ENCODE results near the gene P4HB. TPM values are rescaled to one million over a fixed set of nuclear protein-coding genes. Genes with fewer than 3 reads are reported as not detected.

The P4HB gene
- total RNA-seq (100 to 1,000 TPM; 463 to 482 TPM), polyA plus RNA-seq (342 TPM)

GRCh38 chr17:81859906-81860755 lies at the start of gene P4HB:
Gene P4HB (minus strand): TSS chr17:81860535. CDS start chr17:81860471, 64 bp downstream.
- Histone ChIP-seq H3K9me3 (ENCODE audit: low read length) (no peaks in the 10 kb centered on the region), H3K27me3 (ENCODE audit: insufficient read depth, low read length, poor library complexity, severe bottlenecking) (no peaks in the 10 kb centered on the region), H3K27ac (ENCODE audit: low read depth, low read length) (peak within 1 kb of the TSS; percentile 97), H3K4me3 (ENCODE audit: low read length) (peak within 1 kb of the TSS; percentile 85), H3K4me1 (ENCODE audit: insufficient read depth, low read length) (peaks cover 30% of the 10 kb centered on the region), H3K36me3 (ENCODE audit: insufficient read depth, low read length) (peaks cover 16% of the 10 kb centered on the region)
- H3K36me3 Mint-ChIP-seq, result peaks cover 0 to 47% (median 0%) of the 10 kb centered on the region in 3 donors
- ChIA-PET CTCF (interaction anchor here (1.0 to 1.5 kb wide), 3 partner anchors 9 to 158 kb away, joined by 3 to 5 read pairs (median 3); no protein-coding TSS in a partner anchor), POLR2A (interaction anchor here (1.0 to 2.6 kb wide), 8 partner anchors 8 to 176 kb away, joined by 3 to 32 read pairs (median 6); partner anchors contain the start of genes ARHGDIA, ARL16, HGS and MCRIP1)
- H3K9me3 Mint-ChIP-seq, result no peaks in the 10 kb centered on the region
- peaks cover 27 to 63% (median 39%) of the 10 kb centered on the region in 3 donors for H3K4me1 Mint-ChIP-seq
- H3K27ac Mint-ChIP-seq, result peak within 1 kb of the TSS; percentile 95 to 99 (median 98)
- peak within 1 kb of the TSS; percentile 91 to 96 (median 93) for H3K4me3 Mint-ChIP-seq
- peak in 1 of 5 donors; percentile 97 for DNase-seq
- H3K27me3 Mint-ChIP-seq, result peaks cover 0 to 8% of the 10 kb centered on the region in 2 donors

- Mint-ChIP-seq H3K36me3 (peaks cover 0 to 61% (median 6%) of the 10 kb centered on the region in 3 donors), H3K4me3 (peak overlapping the region in 3 of 7 donors; percentile 27 to 88 (median 33)), H3K27ac (peak overlapping the region in 1 of 8 donors; percentile 46), H3K4me1 (peaks cover 0 to 27% (median 6%) of the 10 kb centered on the region in 3 donors), H3K27me3 (no peaks in the 10 kb centered on the region), H3K9me3 (no peaks in the 10 kb centered on the region)
- ChIA-PET POLR2A (no interaction called here), CTCF (interaction anchor here (1.7 kb wide), 1 partner anchor 19 kb away, joined by 5 read pairs; the partner anchor contains the start of gene MAFG)
- H3K4me1 ChIP-seq (ENCODE audit: insufficient read depth, low read length), result peaks cover 16% of the 10 kb centered on the region
- no peaks in the 10 kb centered on the region for H3K27me3 ChIP-seq (ENCODE audit: insufficient read depth, low read length, poor library complexity, severe bottlenecking)
- peaks cover 16% of the 10 kb centered on the region for H3K36me3 ChIP-seq (ENCODE audit: insufficient read depth, low read length)
- no peaks in the 10 kb centered on the region for H3K9me3 ChIP-seq (ENCODE audit: low read length)
- H3K4me3 ChIP-seq (ENCODE audit: low read length), result no peak overlapping the region
- no peak overlapping the region for H3K27ac ChIP-seq (ENCODE audit: low read depth, low read length)
- no peak for DNase-seq
Observed at GRCh38 chr17:81909231-81909630, 48.9 kb upstream of the P4HB start.

GRCh38 chr17:81908793-81909192 lies 48.5 kb upstream of the P4HB start:
- Mint-ChIP-seq H3K9me3 (no peaks in the 10 kb centered on the region), H3K4me1 (peaks cover 0 to 27% (median 6%) of the 10 kb centered on the region in 3 donors), H3K4me3 (no peak overlapping the region), H3K36me3 (peaks cover 0 to 59% (median 6%) of the 10 kb centered on the region in 3 donors), H3K27me3 (no peaks in the 10 kb centered on the region), H3K27ac (peak overlapping the region in 1 of 8 donors; percentile 57)
- Histone ChIP-seq H3K9me3 (ENCODE audit: low read length) (no peaks in the 10 kb centered on the region), H3K27me3 (ENCODE audit: insufficient read depth, low read length, poor library complexity, severe bottlenecking) (no peaks in the 10 kb centered on the region), H3K36me3 (ENCODE audit: insufficient read depth, low read length) (peaks cover 12% of the 10 kb centered on the region), H3K4me3 (ENCODE audit: low read length) (no peak overlapping the region), H3K27ac (ENCODE audit: low read depth, low read length) (no peak overlapping the region), H3K4me1 (ENCODE audit: insufficient read depth, low read length) (peaks cover 16% of the 10 kb centered on the region)
- no peak for DNase-seq
- ChIA-PET CTCF (interaction anchor here (1.7 kb wide), 1 partner anchor 19 kb away, joined by 5 read pairs; the partner anchor contains the start of gene MAFG), POLR2A (no interaction called here)

- POLR2A ChIA-PET, result no interaction called here
- peaks cover 0 to 48% (median 0%) of the 10 kb centered on the region in 3 donors for H3K36me3 Mint-ChIP-seq
- H3K9me3 Mint-ChIP-seq, result no peaks in the 10 kb centered on the region
- H3K36me3 ChIP-seq (ENCODE audit: insufficient read depth, low read length), result no peaks in the 10 kb centered on the region
- peaks cover 0 to 20% (median 4%) of the 10 kb centered on the region in 3 donors for H3K4me1 Mint-ChIP-seq
- no peaks in the 10 kb centered on the region for H3K27me3 ChIP-seq (ENCODE audit: insufficient read depth, low read length, poor library complexity, severe bottlenecking)
- H3K27ac ChIP-seq (ENCODE audit: low read depth, low read length), result no peak overlapping the region
- CTCF ChIA-PET, result no interaction called here
- no peaks in the 10 kb centered on the region for H3K27me3 Mint-ChIP-seq
- no peak overlapping the region for H3K4me3 Mint-ChIP-seq
- no peak overlapping the region for H3K27ac Mint-ChIP-seq
- DNase-seq, result no peak
- H3K4me3 ChIP-seq (ENCODE audit: low read length), result no peak overlapping the region
- peaks cover 16% of the 10 kb centered on the region for H3K4me1 ChIP-seq (ENCODE audit: insufficient read depth, low read length)
- H3K9me3 ChIP-seq (ENCODE audit: low read length), result no peaks in the 10 kb centered on the region
Observed at GRCh38 chr17:81907219-81908145, 47.1 kb upstream of the P4HB start.

GRCh38 chr17:81906476-81907218 lies 46.3 kb upstream of the P4HB start:
- H3K36me3 Mint-ChIP-seq, result peaks cover 0 to 40% (median 0%) of the 10 kb centered on the region in 3 donors
- CTCF ChIA-PET, result no interaction called here

GRCh38 chr17:81905993-81906392 lies 45.7 kb upstream of the P4HB start:
- Histone ChIP-seq H3K27ac (ENCODE audit: low read depth, low read length) (no peak overlapping the region), H3K36me3 (ENCODE audit: insufficient read depth, low read length) (no peaks in the 10 kb centered on the region), H3K9me3 (ENCODE audit: low read length) (no peaks in the 10 kb centered on the region), H3K27me3 (ENCODE audit: insufficient read depth, low read length, poor library complexity, severe bottlenecking) (peaks cover 7% of the 10 kb centered on the region), H3K4me3 (ENCODE audit: low read length) (no peak overlapping the region), H3K4me1 (ENCODE audit: insufficient read depth, low read length) (peaks cover 10% of the 10 kb centered on the region)
- Mint-ChIP-seq H3K4me3 (no peak overlapping the region), H3K9me3 (no peaks in the 10 kb centered on the region), H3K27me3 (peaks cover 4 to 5% of the 10 kb centered on the region in 2 donors), H3K4me1 (peaks cover 3 to 15% (median 6%) of the 10 kb centered on the region in 3 donors), H3K36me3 (peaks cover 0 to 40% (median 2%) of the 10 kb centered on the region in 3 donors), H3K27ac (no peak overlapping the region)
- ChIA-PET POLR2A (interaction anchor here (0.9 kb wide), 1 partner anchor 10 kb away, joined by 3 read pairs; no protein-coding TSS in a partner anchor), CTCF (no interaction called here)
- no peak for DNase-seq

More at GRCh38 chr17:81906476-81907218, 46.3 kb upstream of the P4HB start:
- POLR2A ChIA-PET, result interaction anchor here (0.9 kb wide), 1 partner anchor 10 kb away, joined by 3 read pairs; no protein-coding TSS in a partner anchor
- Histone ChIP-seq H3K4me1 (ENCODE audit: insufficient read depth, low read length) (peaks cover 12% of the 10 kb centered on the region), H3K9me3 (ENCODE audit: low read length) (no peaks in the 10 kb centered on the region), H3K4me3 (ENCODE audit: low read length) (no peak overlapping the region), H3K27me3 (ENCODE audit: insufficient read depth, low read length, poor library complexity, severe bottlenecking) (peaks cover 2% of the 10 kb centered on the region), H3K27ac (ENCODE audit: low read depth, low read length) (no peak overlapping the region), H3K36me3 (ENCODE audit: insufficient read depth, low read length) (no peaks in the 10 kb centered on the region)
- Mint-ChIP-seq H3K4me3 (no peak overlapping the region), H3K4me1 (peaks cover 0 to 14% (median 3%) of the 10 kb centered on the region in 3 donors), H3K9me3 (no peaks in the 10 kb centered on the region), H3K27ac (no peak overlapping the region), H3K27me3 (no peaks in the 10 kb centered on the region)
- no peak for DNase-seq

GRCh38 chr17:81905424-81905875 lies 45.1 kb upstream of the P4HB start:
- Histone ChIP-seq H3K4me3 (ENCODE audit: low read length) (no peak overlapping the region), H3K27me3 (ENCODE audit: insufficient read depth, low read length, poor library complexity, severe bottlenecking) (peaks cover 7% of the 10 kb centered on the region), H3K36me3 (ENCODE audit: insufficient read depth, low read length) (no peaks in the 10 kb centered on the region), H3K4me1 (ENCODE audit: insufficient read depth, low read length) (peaks cover 7% of the 10 kb centered on the region), H3K9me3 (ENCODE audit: low read length) (no peaks in the 10 kb centered on the region), H3K27ac (ENCODE audit: low read depth, low read length) (no peak overlapping the region)
- Mint-ChIP-seq H3K9me3 (no peaks in the 10 kb centered on the region), H3K4me3 (no peak overlapping the region), H3K27me3 (peaks cover 8 to 9% of the 10 kb centered on the region in 2 donors), H3K4me1 (peaks cover 7 to 12% (median 9%) of the 10 kb centered on the region in 3 donors), H3K27ac (no peak overlapping the region), H3K36me3 (peaks cover 0 to 38% (median 5%) of the 10 kb centered on the region in 3 donors)
- no peak for DNase-seq
- CTCF ChIA-PET, result no interaction called here
- POLR2A ChIA-PET, result no interaction called here

All from CD8-positive, alpha-beta memory T cell (primary cell).